Mesenchymal stem cell (in vitro differentiated cells and primary cell): ENCODE measurements around the gene WSCD2.

ENCODE experiments used
- DNase-seq: peaks from one replicate; pipeline ENCODE4 v3.0.0-alpha.2; 2013
- H2AFZ ChIP-seq: one replicate; pipeline ENCODE4 v1.6.1; 2013; ENCODE audit warnings: low read depth, mild to moderate bottlenecking, control low read depth, inconsistent platforms, low read length, moderate library complexity
- H2AK5ac ChIP-seq: 2 replicates; pipeline ENCODE4 v1.6.1; 2013; ENCODE audit warnings: low read length, moderate library complexity, mild to moderate bottlenecking, inconsistent platforms; ENCODE audit not compliant: severe bottlenecking
- H2BK120ac ChIP-seq: one replicate; pipeline ENCODE4 v1.6.1; 2013; ENCODE audit warnings: low read depth, mild to moderate bottlenecking, inconsistent platforms, low read length, moderate library complexity
- H2BK12ac ChIP-seq, 2 experiments: one replicate each; pipeline ENCODE4 v1.6.1; 2013; ENCODE audit warnings: inconsistent platforms in 2 of 2, low read length in 2 of 2, mild to moderate bottlenecking in 2 of 2, moderate library complexity in 2 of 2, control low read depth in 1 of 2
- H2BK15ac ChIP-seq: one replicate; pipeline ENCODE4 v1.6.1; 2013; ENCODE audit warnings: mild to moderate bottlenecking, low read depth, inconsistent platforms; ENCODE audit not compliant: poor library complexity, severe bottlenecking
- H2BK5ac ChIP-seq: 2 replicates; pipeline ENCODE4 v1.6.1; 2013; ENCODE audit warnings: low read depth, mild to moderate bottlenecking, low read length, control low read depth, inconsistent platforms; ENCODE audit not compliant: poor library complexity, severe bottlenecking
- H3K14ac ChIP-seq, 2 experiments: one replicate each; pipeline ENCODE4 v1.6.1; 2013; ENCODE audit warnings: inconsistent platforms in 2 of 2, low read length in 2 of 2, control low read depth in 1 of 2, mild to moderate bottlenecking in 1 of 2, moderate library complexity in 1 of 2
- H3K18ac ChIP-seq, 2 experiments: one replicate each; pipeline ENCODE4 v1.6.1; 2013; ENCODE audit warnings: inconsistent platforms in 2 of 2, low read length in 2 of 2, control low read depth in 1 of 2, low read depth in 1 of 2, mild to moderate bottlenecking in 1 of 2
- H3K23ac ChIP-seq, 2 experiments: one replicate each; pipeline ENCODE4 v1.6.1; 2013; ENCODE audit warnings: inconsistent platforms in 2 of 2, low read length in 2 of 2, mild to moderate bottlenecking in 2 of 2, moderate library complexity in 2 of 2, control low read depth in 1 of 2
- H3K27ac ChIP-seq: 2 replicates; pipeline ENCODE4 v1.5.1; 2013; ENCODE audit warnings: mild to moderate bottlenecking, moderate library complexity, low read length, control low read depth, inconsistent platforms; ENCODE audit not compliant: poor library complexity, severe bottlenecking
- H3K27me3 ChIP-seq, 2 experiments: 2 replicates each; pipeline versions ENCODE4 v1.6.1 to v1.7.0; 2013; ENCODE audit warnings: low read length in 2 of 2, mild to moderate bottlenecking in 2 of 2, moderate library complexity in 2 of 2, control low read depth in 1 of 2, inconsistent platforms in 1 of 2; ENCODE audit not compliant: control insufficient read depth in 1 of 2, insufficient read depth in 1 of 2
- H3K36me3 ChIP-seq, 2 experiments: 2 replicates each; pipeline versions ENCODE4 v1.6.1 to v1.7.0; 2013; ENCODE audit warnings: low read length in 2 of 2, control low read depth in 1 of 2, inconsistent platforms in 1 of 2, low read depth in 1 of 2, mild to moderate bottlenecking in 1 of 2; ENCODE audit not compliant: insufficient read depth in 2 of 2, control insufficient read depth in 1 of 2
- H3K4ac ChIP-seq, 2 experiments: one replicate each; pipeline ENCODE4 v1.6.1; 2013; ENCODE audit warnings: inconsistent platforms in 2 of 2, low read length in 2 of 2, mild to moderate bottlenecking in 2 of 2, moderate library complexity in 2 of 2, control low read depth in 1 of 2, low read depth in 1 of 2
- H3K4me1 ChIP-seq: 2 replicates; pipeline ENCODE4 v1.6.1; 2013; ENCODE audit warnings: low read depth, low read length, control low read depth; ENCODE audit not compliant: control insufficient read depth, insufficient read depth
- H3K4me2 ChIP-seq: 2 replicates; pipeline ENCODE4 v1.6.1; 2013; ENCODE audit warnings: low read length, mild to moderate bottlenecking, inconsistent platforms; ENCODE audit not compliant: poor library complexity, severe bottlenecking
- H3K4me3 ChIP-seq, 2 experiments: 2 replicates each; pipeline versions ENCODE4 v1.5.1 to v1.7.0; 2013; ENCODE audit warnings: low read length in 2 of 2, mild to moderate bottlenecking in 2 of 2, control low read depth in 1 of 2, low read depth in 1 of 2; ENCODE audit not compliant: insufficient read depth in 1 of 2
- H3K79me1 ChIP-seq: replicated peaks from 2 replicates; pipeline ENCODE4 v1.6.1; 2013; ENCODE audit warnings: mild to moderate bottlenecking, control low read depth, low read length, inconsistent platforms; ENCODE audit not compliant: poor library complexity, severe bottlenecking
- H3K9ac ChIP-seq: 2 replicates; pipeline ENCODE4 v1.7.0; 2013; ENCODE audit warnings: mild to moderate bottlenecking, low read length, moderate library complexity
- H3K9me3 ChIP-seq: 2 replicates; pipeline ENCODE4 v1.7.0; 2013; ENCODE audit warnings: mild to moderate bottlenecking, low read length; ENCODE audit not compliant: control insufficient read depth
- H4K8ac ChIP-seq: one replicate; pipeline ENCODE4 v1.6.1; 2013; ENCODE audit warnings: inconsistent platforms, mild to moderate bottlenecking, low read length, moderate library complexity
- H4K91ac ChIP-seq: one replicate; pipeline ENCODE4 v1.6.1; 2013; ENCODE audit warnings: mild to moderate bottlenecking, low read length, inconsistent platforms
- WGBS: methylation state at CpG from one replicate; pipeline ENCODE4 v1.1.7; 2013; ENCODE audit warnings: mixed read lengths; 5-methylcytosine and 5-hydroxymethylcytosine counted together

The WSCD2 gene

DNA sequence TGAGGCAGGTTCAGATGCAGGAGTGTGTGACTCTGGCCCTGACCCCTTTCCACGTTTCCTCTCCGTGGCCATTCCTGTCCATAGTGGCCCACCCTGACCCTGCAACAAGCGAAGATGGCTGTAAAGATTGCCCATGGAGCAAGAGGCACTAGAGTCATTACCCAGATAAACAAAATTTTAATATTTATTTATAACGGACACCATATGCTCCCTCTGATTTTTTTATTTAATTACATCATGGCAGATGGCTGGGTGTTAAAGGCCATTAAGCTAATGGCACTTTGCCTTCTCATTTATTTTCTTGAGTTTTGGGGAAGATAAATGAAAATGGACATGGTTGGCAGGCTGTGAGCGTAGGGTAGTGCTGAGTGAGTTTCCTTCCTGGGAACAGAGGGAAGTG, 58.7 kb downstream of the WSCD2 start:
- Histone ChIP-seq H2BK5ac (no peak overlapping the region), H3K4me3 (no peak overlapping the region), H2AK5ac (no peak overlapping the region), H3K4me2 (no peak overlapping the region), H3K79me1 (no peaks in the 10 kb centered on the region), H2BK12ac (no peak overlapping the region), H4K8ac (no peak overlapping the region), H2BK120ac (no peak overlapping the region), H3K18ac (no peak overlapping the region), H3K36me3 (no peaks in the 10 kb centered on the region), H4K91ac (no peak overlapping the region), H3K4ac (no peak overlapping the region), H3K23ac (no peak overlapping the region), H3K9me3 (no peaks in the 10 kb centered on the region), H3K4me1 (no peaks in the 10 kb centered on the region), H3K14ac (no peak overlapping the region), H2AFZ (no peak overlapping the region), H2BK15ac (no peak overlapping the region), H3K27me3 (peaks cover 0 to 7% of the 10 kb centered on the region in 2 experiments), H3K9ac (no peak overlapping the region), H3K27ac (no peak overlapping the region)
- 75% methylated on average over 4 of the region's 5 CpGs for WGBS
- DNase-seq, result no peak

DNA sequence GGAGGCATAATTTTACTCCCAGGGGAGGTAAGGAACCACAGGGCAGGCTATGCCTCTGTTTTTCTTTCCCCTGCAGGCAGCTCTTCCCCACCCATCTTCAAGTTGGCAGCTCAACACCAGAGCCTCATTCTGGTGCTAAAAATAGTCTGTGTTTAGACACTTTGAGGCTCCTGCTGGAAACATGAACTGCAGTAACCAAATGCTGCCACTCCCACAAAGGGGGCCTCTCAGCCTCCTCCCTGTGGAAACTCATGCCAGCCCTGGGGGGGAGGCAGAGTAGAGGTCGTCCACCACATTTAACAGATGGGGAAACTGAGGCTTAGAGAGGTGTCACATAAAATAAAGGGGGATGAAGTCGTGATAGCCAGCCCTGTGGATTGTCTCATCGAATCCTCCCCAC, 61.4 kb downstream of the WSCD2 start:
- Histone ChIP-seq H3K9ac (no peak overlapping the region), H3K23ac (no peak overlapping the region), H4K91ac (no peak overlapping the region), H2BK15ac (no peak overlapping the region), H3K79me1 (no peaks in the 10 kb centered on the region), H3K4me2 (no peak overlapping the region), H3K4me3 (no peak overlapping the region), H2BK12ac (no peak overlapping the region), H3K4me1 (no peaks in the 10 kb centered on the region), H2BK5ac (no peak overlapping the region), H2AFZ (no peak overlapping the region), H3K14ac (no peak overlapping the region), H3K27ac (no peak overlapping the region), H3K36me3 (no peaks in the 10 kb centered on the region), H3K4ac (no peak overlapping the region), H3K9me3 (no peaks in the 10 kb centered on the region), H2BK120ac (no peak overlapping the region), H2AK5ac (no peak overlapping the region), H3K27me3 (peaks cover 0 to 9% of the 10 kb centered on the region in 2 experiments), H3K18ac (no peak overlapping the region), H4K8ac (no peak overlapping the region)
- 25% methylated on average over 2 of the region's 3 CpGs for WGBS
- no peak for DNase-seq

DNA sequence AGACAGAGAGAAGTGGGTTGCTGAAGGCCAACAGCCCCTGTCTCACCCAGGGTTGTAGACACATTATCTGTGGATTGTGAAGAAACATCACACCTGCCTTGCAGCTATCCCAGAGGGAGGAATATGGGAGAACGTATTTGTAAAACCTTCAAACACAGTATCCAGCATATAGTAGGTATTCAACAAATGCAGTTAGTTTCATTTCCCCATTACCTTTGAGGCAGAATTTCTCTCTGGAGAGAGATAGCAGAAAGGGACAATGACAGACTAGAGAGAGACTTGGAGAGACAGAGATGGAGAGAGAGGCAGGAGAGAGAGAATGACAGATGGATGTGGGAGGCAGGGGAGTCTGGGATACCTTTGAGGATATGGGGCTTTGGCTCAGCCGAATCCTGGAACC, 62.0 kb downstream of the WSCD2 start:
- H3K4me3 ChIP-seq, result no peak overlapping the region
- H3K4me2 ChIP-seq, result no peak overlapping the region
- no peak overlapping the region for H3K14ac ChIP-seq
- H2BK120ac ChIP-seq, result no peak overlapping the region
- H2AFZ ChIP-seq, result no peak overlapping the region
- H3K23ac ChIP-seq, result no peak overlapping the region
- H3K36me3 ChIP-seq, result no peaks in the 10 kb centered on the region
- H3K9me3 ChIP-seq, result no peaks in the 10 kb centered on the region
- H3K27me3 ChIP-seq, result peaks cover 0 to 10% of the 10 kb centered on the region in 2 experiments
- no peak overlapping the region for H2BK12ac ChIP-seq
- no peak overlapping the region for H4K91ac ChIP-seq
- no CpG with 5 or more reads among the region's 2 CpGs for whole genome bisulfite sequencing
- no peak overlapping the region for H2BK5ac ChIP-seq
- no peaks in the 10 kb centered on the region for H3K79me1 ChIP-seq
- DNase-seq, result no peak
- H3K27ac ChIP-seq, result no peak overlapping the region
- no peaks in the 10 kb centered on the region for H3K4me1 ChIP-seq
- no peak overlapping the region for H3K9ac ChIP-seq
- no peak overlapping the region for H2AK5ac ChIP-seq
- H4K8ac ChIP-seq, result no peak overlapping the region
- no peak overlapping the region for H2BK15ac ChIP-seq
- H3K18ac ChIP-seq, result no peak overlapping the region
- no peak overlapping the region for H3K4ac ChIP-seq

DNA sequence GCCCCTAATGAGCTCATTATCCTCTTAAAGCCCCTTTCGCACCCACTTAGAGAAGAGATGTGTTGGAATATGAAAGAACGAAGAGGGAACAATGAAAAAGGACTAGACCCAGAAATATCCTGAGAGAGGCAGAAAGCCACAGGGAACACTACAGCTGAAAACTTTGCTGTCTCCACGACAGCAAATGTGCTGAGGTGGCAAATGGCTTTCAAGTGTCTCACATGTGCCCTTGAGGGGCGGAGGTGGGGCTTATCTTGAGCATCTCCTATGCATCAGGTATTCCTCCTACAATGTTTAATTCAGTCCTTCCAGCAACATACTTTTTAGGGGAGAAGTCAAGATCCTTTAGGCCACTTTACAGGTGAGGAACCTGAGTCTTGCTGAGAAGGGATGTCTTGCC, 62.9 kb downstream of the WSCD2 start:
- no peak overlapping the region for H2AK5ac ChIP-seq

More for the DNA sequence above, 62.9 kb downstream of the WSCD2 start:
- WGBS, result 49% methylated on average over 4 of the region's 4 CpGs
- no peak overlapping the region for H3K27ac ChIP-seq
- no peak overlapping the region for H3K23ac ChIP-seq
- H3K9ac ChIP-seq, result no peak overlapping the region
- no peaks in the 10 kb centered on the region for H3K4me1 ChIP-seq
- H3K4me3 ChIP-seq, result no peak overlapping the region
- H4K91ac ChIP-seq, result no peak overlapping the region
- no peak overlapping the region for H3K18ac ChIP-seq
- no peak overlapping the region for H2BK120ac ChIP-seq
- no peaks in the 10 kb centered on the region for H3K9me3 ChIP-seq
- no peak overlapping the region for H3K4ac ChIP-seq
- H4K8ac ChIP-seq, result no peak overlapping the region
- H3K27me3 ChIP-seq, result peaks cover 0 to 13% of the 10 kb centered on the region in 2 experiments
- no peak overlapping the region for H2AFZ ChIP-seq
- no peak overlapping the region for H2BK15ac ChIP-seq
- H3K14ac ChIP-seq, result no peak overlapping the region
- no peak overlapping the region for H3K4me2 ChIP-seq
- no peaks in the 10 kb centered on the region for H3K36me3 ChIP-seq
- no peak overlapping the region for H2BK5ac ChIP-seq
- H3K79me1 ChIP-seq, result no peaks in the 10 kb centered on the region
- no peak overlapping the region for H2BK12ac ChIP-seq
- DNase-seq, result no peak
